Measurements from ENCODE around the gene SARDH.
A peak's percentile ranks its signal among the peaks of the same experiment; 100 is the strongest.

Gene SARDH

GRCh38 chr9:133704711-133705181 lies 33.4 kb downstream of the SARDH start:
- TF ChIP-seq CTCF (IDR thresholded peaks at IDR 0.05; ENCODE audit: borderline replicate concordance, extremely low read depth, low read length, poor library complexity, severe bottlenecking) = no peak
- TF ChIP-seq EZH2 (IDR thresholded peaks at IDR 0.05; ENCODE audit: borderline replicate concordance, low read depth, low read length, severe bottlenecking) = no peak
- peaks cover 39% of the 10 kb centered on the region for H3K4me1 ChIP-seq (ENCODE audit: insufficient read depth, low read length)
- no peaks in the 10 kb centered on the region for H3K27me3 ChIP-seq (ENCODE audit: insufficient read depth, low read length, poor library complexity)
- H3K79me2 ChIP-seq (ENCODE audit: insufficient read depth, low read length) = no peaks in the 10 kb centered on the region
- H3K4me3 ChIP-seq (ENCODE audit: low read depth in 1 of 2, low read length in 2 of 2) = no peak overlapping the region
- no peak overlapping the region for H3K27ac ChIP-seq (ENCODE audit: low read length)
- no peaks in the 10 kb centered on the region for H3K9me3 ChIP-seq (ENCODE audit: insufficient read depth, low read length, severe bottlenecking)
- no peaks in the 10 kb centered on the region for H3K36me3 ChIP-seq (ENCODE audit: insufficient read depth, low read length)
- no peaks in the 10 kb centered on the region; the same call in 1 of the 2 replicates for H4K20me1 ChIP-seq (ENCODE audit: insufficient read depth, low read length)
- H3K4me2 ChIP-seq (ENCODE audit: insufficient read depth, low read length) = no peak overlapping the region
- no peak overlapping the region for H2AFZ ChIP-seq (ENCODE audit: low read depth, low read length)
- ATAC-seq (ENCODE audit: insufficient read depth, low read depth) = no peak
- no peak for DNase-seq
- no peak overlapping the region for H3K9ac ChIP-seq (ENCODE audit: low read depth, low read length)

GRCh38 chr9:133703591-133704399 lies 34.4 kb downstream of the SARDH start:
- Histone ChIP-seq H3K9ac (ENCODE audit: low read depth, low read length) (no peak overlapping the region), H3K4me1 (ENCODE audit: insufficient read depth, low read length) (peaks cover 40% of the 10 kb centered on the region), H3K79me2 (ENCODE audit: insufficient read depth, low read length) (no peaks in the 10 kb centered on the region), H2AFZ (ENCODE audit: low read depth, low read length) (no peak overlapping the region), H3K27ac (ENCODE audit: low read length) (no peak overlapping the region; the same call in 1 of the 2 replicates), H3K27me3 (ENCODE audit: insufficient read depth, low read length, poor library complexity) (no peaks in the 10 kb centered on the region), H3K4me2 (ENCODE audit: insufficient read depth, low read length) (no peak overlapping the region), H3K9me3 (ENCODE audit: insufficient read depth, low read length, severe bottlenecking) (no peaks in the 10 kb centered on the region), H3K4me3 (ENCODE audit: low read depth in 1 of 2, low read length in 2 of 2) (no peak overlapping the region), H3K36me3 (ENCODE audit: insufficient read depth, low read length) (no peaks in the 10 kb centered on the region), H4K20me1 (ENCODE audit: insufficient read depth, low read length) (no peaks in the 10 kb centered on the region; the same call in 1 of the 2 replicates)
- ATAC-seq (ENCODE audit: insufficient read depth, low read depth) (no peak), DNase-seq (peak; percentile 43)
- TF ChIP-seq CTCF (IDR thresholded peaks at IDR 0.05; ENCODE audit: borderline replicate concordance, extremely low read depth, low read length, poor library complexity, severe bottlenecking) = no peak
- TF ChIP-seq EZH2 (IDR thresholded peaks at IDR 0.05; ENCODE audit: borderline replicate concordance, low read depth, low read length, severe bottlenecking) = no peak

- Histone ChIP-seq H3K4me1 (ENCODE audit: insufficient read depth, low read length) (peaks cover 40% of the 10 kb centered on the region), H3K79me2 (ENCODE audit: insufficient read depth, low read length) (no peaks in the 10 kb centered on the region), H2AFZ (ENCODE audit: low read depth, low read length) (peak overlapping the region; percentile 76), H3K36me3 (ENCODE audit: insufficient read depth, low read length) (no peaks in the 10 kb centered on the region), H3K9ac (ENCODE audit: low read depth, low read length) (peak overlapping the region; percentile 47), H3K27ac (ENCODE audit: low read length) (peak overlapping the region; percentile 80), H4K20me1 (ENCODE audit: insufficient read depth, low read length) (no peaks in the 10 kb centered on the region; the same call in 1 of the 2 replicates), H3K4me2 (ENCODE audit: insufficient read depth, low read length) (peak overlapping the region; percentile 62), H3K27me3 (ENCODE audit: insufficient read depth, low read length, poor library complexity) (no peaks in the 10 kb centered on the region), H3K4me3 (ENCODE audit: low read depth in 1 of 2, low read length in 2 of 2) (peak overlapping the region in 1 of 2 experiments; percentile 44; a peak in 2 of 4 replicates), H3K9me3 (ENCODE audit: insufficient read depth, low read length, severe bottlenecking) (no peaks in the 10 kb centered on the region)
- no peak for TF ChIP-seq CTCF (IDR thresholded peaks at IDR 0.05; ENCODE audit: borderline replicate concordance, extremely low read depth, low read length, poor library complexity, severe bottlenecking)
- TF ChIP-seq EZH2 (IDR thresholded peaks at IDR 0.05; ENCODE audit: borderline replicate concordance, low read depth, low read length, severe bottlenecking) = no peak
- DNase-seq (no peak), ATAC-seq (ENCODE audit: insufficient read depth, low read depth) (no peak)
Observed at GRCh38 chr9:133702798-133703590, 35.2 kb downstream of the SARDH start.
